PC-3 (cell line): ENCODE data around the gene ABTB2. TPM values are rescaled to one million over a fixed set of nuclear protein-coding genes. Genes with fewer than 3 reads are reported as not detected.

Experiments
- ATAC-seq: fragments of 200-7000 bp; cut with Tn5 transposase; 2 replicates; pipeline ENCODE4 v1.9.1; 2020; ENCODE audit warnings: mild to moderate bottlenecking, moderate library complexity
- BruUV-seq: library from RNA; stranded (reverse); fragments of 400-500 nt; replicated peaks from 2 replicates; lab custom pipeline; 2021; lab: Mats Ljungman, UMichigan
- CTCF ChIA-PET: fragments of 300-600 bp; sonication (Branson Sonifier 250); formaldehyde crosslinking; loops from one replicate; lab custom pipeline; 2022; ENCODE audit warnings: antibody characterized with exemption; lab: Charles Lee
- POLR2A ChIA-PET: fragments of 300-600 bp; sonication (Branson Sonifier 250); formaldehyde crosslinking; loops from one replicate; lab custom pipeline; 2022; ENCODE audit warnings: antibody characterized with exemption; ENCODE audit not compliant: unreplicated experiment; lab: Charles Lee
- DNase-seq: peaks from one replicate; pipeline ENCODE4 v3.0.0-alpha.2; 2015
- H2AFZ ChIP-seq: fragments of 300-600 bp; sonication (generic); 2 replicates; pipeline ENCODE4 v1.6.0; 2016; ENCODE audit warnings: antibody characterized with exemption, low read length
- H3F3A ChIP-seq: fragments of 300-600 bp; sonication (generic); one replicate; pipeline ENCODE4 v1.6.0; 2017; ENCODE audit warnings: antibody characterized with exemption, low read length, control low read depth, mild to moderate bottlenecking; ENCODE audit not compliant: unreplicated experiment
- H3K27ac ChIP-seq: fragments of 300-600 bp; sonication (generic); 2 replicates; pipeline ENCODE4 v1.5.1; 2016; ENCODE audit warnings: mild to moderate bottlenecking, low read length
- H3K27me3 ChIP-seq: fragments of 300-600 bp; sonication (generic); 2 replicates; pipeline ENCODE4 v1.6.1; 2016; ENCODE audit warnings: low read length, mixed read lengths
- H3K36me3 ChIP-seq: fragments of 300-600 bp; sonication (generic); 2 replicates; pipeline ENCODE4 v1.6.1; 2016; ENCODE audit warnings: low read depth, mixed run types, low read length, mixed read lengths
- H3K4me1 ChIP-seq: fragments of 300-600 bp; sonication (generic); 2 replicates; pipeline ENCODE4 v1.5.1; 2016; ENCODE audit warnings: low read length; ENCODE audit not compliant: insufficient read depth
- H3K4me2 ChIP-seq: fragments of 300-600 bp; sonication (generic); 2 replicates; pipeline ENCODE4 v1.6.0; 2016; ENCODE audit warnings: low read length
- H3K4me3 ChIP-seq: fragments of 300-600 bp; sonication (generic); 2 replicates; pipeline ENCODE4 v1.5.1; 2016; ENCODE audit warnings: mild to moderate bottlenecking, low read length, mixed read lengths
- H3K79me2 ChIP-seq: fragments of 300-600 bp; sonication (generic); 2 replicates; pipeline ENCODE4 v1.6.1; 2017; ENCODE audit warnings: low read length, mixed read lengths
- H3K9ac ChIP-seq: fragments of 300-600 bp; sonication (generic); 2 replicates; pipeline ENCODE4 v1.6.0; 2016; ENCODE audit warnings: mild to moderate bottlenecking, low read length
- H3K9me2 ChIP-seq: fragments of 300-600 bp; sonication (generic); replicated peaks from 2 replicates; pipeline ENCODE4 v1.6.1; 2016; ENCODE audit warnings: mixed run types, low read length, mixed read lengths
- H3K9me3 ChIP-seq: fragments of 300-600 bp; sonication (generic); 2 replicates; pipeline ENCODE4 v1.6.1; 2016; ENCODE audit warnings: low read length, mixed read lengths
- H4K20me1 ChIP-seq: fragments of 300-600 bp; sonication (generic); 2 replicates; pipeline ENCODE4 v1.6.1; 2016; ENCODE audit warnings: low read length, mixed read lengths
- CTCF ChIP-seq: fragments of 300-600 bp; sonication (generic); conservative IDR thresholded peaks from 2 replicates; pipeline ENCODE4 v1.5.1; 2017; ENCODE audit warnings: antibody characterized with exemption, low read depth, mild to moderate bottlenecking, low read length
- EZH2 ChIP-seq: fragments of 300-600 bp; sonication (generic); IDR thresholded peaks from one replicate; pipeline ENCODE4 v1.6.1; 2017; ENCODE audit warnings: antibody characterized with exemption, mild to moderate bottlenecking, low read length; ENCODE audit not compliant: unreplicated experiment
- EZH2phosphoT487 ChIP-seq: fragments of 300-600 bp; sonication (generic); IDR thresholded peaks from 2 replicates; pipeline ENCODE4 v1.6.1; 2018; ENCODE audit warnings: mild to moderate bottlenecking, antibody characterized with exemption, low read length, borderline replicate concordance
- intact Hi-C: fragments of 100-400 bp; cut with micrococcal nuclease; formaldehyde crosslinking; loops from 2 replicates; pipeline ENCODE4 v1.9.0; 2023
- total RNA-seq: library from RNA; depleted of rRNA; stranded (reverse); fragments of >200 nt; gene quantifications from 2 replicates; pipeline ENCODE4 v1.2.3, GENCODE V29; 2014

The ABTB2 gene
- total RNA-seq, 1 experiment from 2014 or later, result 5.2 TPM

- no peaks in the 10 kb centered on the region for H3K9me3 ChIP-seq
- peaks cover 50% of the 10 kb centered on the region for H3K4me1 ChIP-seq
- 0 out of 2 replicates have a peak, but pooled peaks cover 4% of the 10 kb centered on the region for H3K9me2 ChIP-seq
- no peak overlapping the region for H2AFZ ChIP-seq
- H3K9ac ChIP-seq, result no peak overlapping the region
- DNase-seq (peak; percentile 49), ATAC-seq (no peak)
- H4K20me1 ChIP-seq, result peaks cover 17% of the 10 kb centered on the region
- H3K4me3 ChIP-seq, result peak overlapping the region; percentile 26; the same call in 1 of the 2 replicates
- H3F3A ChIP-seq, result peaks cover 10% of the 10 kb centered on the region
- H3K27me3 ChIP-seq, result no peaks in the 10 kb centered on the region
- peak overlapping the region; percentile 80 for H3K27ac ChIP-seq
- no peaks in the 10 kb centered on the region for H3K36me3 ChIP-seq
- BruUV-seq, result no TSS peak
- ChIA-PET CTCF (no interaction called here), POLR2A (no interaction called here)
- intact Hi-C loops, result loop anchor here (1.0 to 5.0 kb wide), 2 partner anchors 28 to 68 kb away; partner anchors contain the start of gene ABTB2
- peak overlapping the region; percentile 72 for H3K4me2 ChIP-seq
- H3K79me2 ChIP-seq, result peaks cover 29% of the 10 kb centered on the region
- TF ChIP-seq CTCF (no peak), EZH2 (no peak), EZH2phosphoT487 (no peak)
Observed at GRCh38 chr11:34330653-34331052, 27.2 kb downstream of the ABTB2 start.

- no TSS peak for BruUV-seq
- no peak for TF ChIP-seq EZH2
- TF ChIP-seq EZH2phosphoT487, result no peak
- no peak for TF ChIP-seq CTCF
- POLR2A ChIA-PET, result no interaction called here
- intact Hi-C loops, result loop anchor here (5.0 kb wide), 1 partner anchor 68 kb away; no protein-coding TSS in a partner anchor
- Histone ChIP-seq H2AFZ (no peak overlapping the region), H3K9ac (no peak overlapping the region), H3K36me3 (no peaks in the 10 kb centered on the region), H4K20me1 (peaks cover 17% of the 10 kb centered on the region), H3K79me2 (peaks cover 27% of the 10 kb centered on the region), H3K27me3 (no peaks in the 10 kb centered on the region), H3K9me2 (0 out of 2 replicates have a peak, but pooled peaks cover 4% of the 10 kb centered on the region), H3K27ac (no peak overlapping the region), H3K9me3 (no peaks in the 10 kb centered on the region), H3K4me1 (peaks cover 50% of the 10 kb centered on the region), H3K4me2 (peak overlapping the region; percentile 72; the same call in 1 of the 2 replicates), H3K4me3 (no peak overlapping the region), H3F3A (peaks cover 10% of the 10 kb centered on the region)
- no peak for DNase-seq
- no peak for ATAC-seq
- CTCF ChIA-PET, result no interaction called here
Observed at GRCh38 chr11:34329876-34330275, 27.9 kb downstream of the ABTB2 start.

GRCh38 chr11:34328632-34328910 is 29.2 kb downstream of the ABTB2 start:
- H3K36me3 ChIP-seq, result no peaks in the 10 kb centered on the region
- H3K27me3 ChIP-seq, result no peaks in the 10 kb centered on the region
- H3K4me3 ChIP-seq, result no peak overlapping the region
- ChIA-PET POLR2A (no interaction called here), CTCF (no interaction called here)
- H3K9me3 ChIP-seq, result no peaks in the 10 kb centered on the region
- H3K9ac ChIP-seq, result no peak overlapping the region
- H3K4me2 ChIP-seq, result no peak overlapping the region
- intact Hi-C loops, result no loop called here
- peaks cover 17% of the 10 kb centered on the region for H4K20me1 ChIP-seq
- peaks cover 50% of the 10 kb centered on the region for H3K4me1 ChIP-seq
- BruUV-seq, result no TSS peak
- DNase-seq (no peak), ATAC-seq (no peak)
- H2AFZ ChIP-seq, result no peak overlapping the region
- peaks cover 17% of the 10 kb centered on the region for H3K79me2 ChIP-seq
- 0 out of 2 replicates have a peak, but pooled peaks cover 4% of the 10 kb centered on the region for H3K9me2 ChIP-seq
- no peak overlapping the region for H3K27ac ChIP-seq
- TF ChIP-seq CTCF, result no peak
- peaks cover 10% of the 10 kb centered on the region for H3F3A ChIP-seq
